Superior temporal gyrus (tissue), 1 donor: ENCODE results near the gene GATA6.
"Not testable (repeated sequence)": the region's sequence is repeated elsewhere in the genome, so short reads cannot be mapped to it uniquely, and the experiment has no call there.

ENCODE experiments used
- DNase-seq: peaks from one replicate; pipeline ENCODE4 v3.0.0-alpha.2; 2016; ENCODE audit errors: extremely low spot score

GATA6 gene

GRCh38 chr18:22182884-22183697 lies 13.7 kb downstream of the GATA6 start:
- DNase-seq: no peak

- DNase-seq: no peak
Observed at GRCh38 chr18:22183698-22184170, 14.3 kb downstream of the GATA6 start.

DNA sequence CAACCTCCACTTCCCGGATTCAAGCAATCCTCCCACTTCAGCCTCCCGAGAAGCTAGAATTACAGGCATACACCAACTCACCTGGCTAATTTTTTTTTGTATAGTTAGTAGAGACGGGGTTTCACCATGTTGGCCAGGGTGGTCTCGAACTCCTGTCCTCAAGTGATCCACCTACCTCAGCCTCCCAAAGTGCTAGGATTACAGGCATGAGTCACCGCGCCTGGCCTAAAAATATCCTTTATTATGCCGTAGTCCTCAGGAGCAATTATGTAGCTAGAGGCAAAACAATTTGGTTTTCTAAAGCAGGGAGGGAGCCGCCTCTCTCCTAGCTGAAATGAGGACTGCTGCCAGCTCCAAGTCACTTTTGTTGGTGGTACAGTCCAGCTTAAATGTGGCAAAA lies 15.2 kb downstream of the GATA6 start:
- not testable (repeated sequence) for DNase-seq

- DNase-seq: no peak
Observed at GRCh38 chr18:22185273-22185672, 15.9 kb downstream of the GATA6 start.

DNA sequence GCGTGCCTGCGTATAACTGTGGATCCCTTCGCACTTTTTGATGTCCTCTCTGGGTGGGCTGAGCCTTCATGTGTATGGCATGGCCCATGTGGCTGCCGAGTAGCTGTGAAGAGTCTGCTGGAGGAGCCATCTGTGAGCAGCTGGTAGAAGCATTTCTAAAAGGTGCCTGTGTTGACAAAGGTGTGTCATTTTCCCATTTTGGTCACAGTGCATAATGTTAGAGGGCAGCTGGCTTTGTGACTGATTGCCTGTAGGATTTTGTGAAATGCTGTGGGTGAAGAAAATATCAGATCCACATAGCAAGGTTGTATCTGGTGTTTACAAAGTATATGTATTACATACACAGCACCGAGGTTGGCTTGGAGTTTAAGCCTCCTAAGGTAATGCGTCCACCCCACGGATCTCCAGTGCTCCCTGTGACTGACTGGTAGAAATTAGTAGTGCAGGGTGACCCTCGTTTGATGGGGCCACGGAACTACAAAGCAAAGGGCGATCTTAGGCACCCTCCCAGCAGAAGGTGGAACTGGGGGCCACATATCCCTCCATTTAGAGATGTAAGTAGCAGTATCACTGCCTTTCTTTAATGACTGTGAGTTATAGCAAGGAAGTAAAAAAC lies 16.5 kb downstream of the GATA6 start:
- no peak for DNase-seq

- no peak for DNase-seq
Observed at GRCh38 chr18:22186484-22186971, 17.1 kb downstream of the GATA6 start.

- no peak for DNase-seq
Observed at GRCh38 chr18:22188559-22189267, 19.3 kb downstream of the GATA6 start.

DNA sequence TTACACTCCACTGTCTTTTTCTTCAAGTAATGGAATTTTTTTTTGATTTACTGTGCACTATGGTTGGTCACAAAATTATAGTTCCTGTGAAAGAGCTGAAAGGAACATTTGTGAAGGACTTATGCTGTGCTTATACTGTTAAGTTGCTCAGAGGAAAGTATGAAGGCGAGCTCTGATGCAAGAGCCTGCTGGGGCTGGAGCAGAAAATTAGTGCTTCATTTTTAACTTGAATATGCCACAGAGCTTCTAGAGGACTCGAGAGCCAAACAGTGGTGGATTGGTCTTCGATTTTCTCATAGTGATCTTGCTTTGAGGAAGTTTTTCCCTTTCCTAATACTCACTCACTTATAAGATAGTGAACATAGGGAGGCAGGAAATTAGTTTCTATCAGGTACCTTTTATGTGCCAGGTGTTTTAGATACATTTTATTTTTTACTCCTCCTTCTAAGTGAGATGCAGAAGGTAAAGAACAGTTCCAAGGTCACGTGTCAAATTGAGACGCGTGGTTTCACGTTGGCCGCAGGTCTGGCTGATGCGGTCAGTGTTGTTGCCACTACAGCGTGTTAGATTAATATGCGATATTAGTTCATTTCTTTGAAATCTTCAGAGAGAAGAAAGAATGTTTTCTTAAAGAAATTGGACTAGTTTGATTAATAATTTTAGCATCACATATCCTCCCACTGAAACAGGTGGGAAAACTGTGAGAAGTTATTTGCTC lies 20.2 kb downstream of the GATA6 start:
- no peak for DNase-seq

DNA sequence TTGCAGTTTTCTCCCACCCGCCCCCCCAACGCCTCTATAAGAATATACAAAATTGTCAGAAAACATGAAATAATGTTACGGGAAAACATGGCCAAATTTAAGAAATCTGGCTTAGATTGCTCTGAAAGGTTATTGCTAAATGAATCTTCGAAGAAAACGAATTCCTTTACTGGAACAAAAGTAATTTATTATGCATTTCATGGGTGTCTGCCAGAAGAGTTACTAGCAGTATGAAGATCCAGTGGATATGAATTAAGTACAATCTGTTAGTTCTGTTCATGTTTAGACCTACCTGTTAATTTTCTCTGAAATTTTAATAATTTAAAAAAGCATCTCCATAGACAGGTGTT lies 21.9 kb downstream of the GATA6 start:
- no peak for DNase-seq

- no peak for DNase-seq
Observed at GRCh38 chr18:22191923-22192322, 22.5 kb downstream of the GATA6 start.

DNA sequence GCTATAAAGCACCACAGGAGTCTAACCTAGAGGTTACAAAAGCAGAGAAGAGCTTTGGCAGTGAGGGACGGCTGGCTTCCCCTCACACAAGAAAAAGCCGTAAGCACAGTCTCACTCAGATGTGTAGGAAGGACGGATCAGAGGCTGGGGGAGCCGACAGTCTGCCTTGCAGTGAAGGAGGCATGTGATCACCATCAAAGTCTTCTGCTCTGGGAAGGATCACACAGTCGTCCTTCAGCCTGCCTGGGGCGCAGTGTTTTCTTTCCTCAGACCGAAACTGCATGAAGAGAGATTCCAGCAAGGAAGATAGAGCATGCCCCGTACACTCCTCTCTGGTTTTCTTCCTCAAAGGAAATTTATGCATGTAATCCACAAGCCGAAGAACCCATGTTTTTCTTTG lies 24.1 kb downstream of the GATA6 start:
- DNase-seq: no peak

DNA sequence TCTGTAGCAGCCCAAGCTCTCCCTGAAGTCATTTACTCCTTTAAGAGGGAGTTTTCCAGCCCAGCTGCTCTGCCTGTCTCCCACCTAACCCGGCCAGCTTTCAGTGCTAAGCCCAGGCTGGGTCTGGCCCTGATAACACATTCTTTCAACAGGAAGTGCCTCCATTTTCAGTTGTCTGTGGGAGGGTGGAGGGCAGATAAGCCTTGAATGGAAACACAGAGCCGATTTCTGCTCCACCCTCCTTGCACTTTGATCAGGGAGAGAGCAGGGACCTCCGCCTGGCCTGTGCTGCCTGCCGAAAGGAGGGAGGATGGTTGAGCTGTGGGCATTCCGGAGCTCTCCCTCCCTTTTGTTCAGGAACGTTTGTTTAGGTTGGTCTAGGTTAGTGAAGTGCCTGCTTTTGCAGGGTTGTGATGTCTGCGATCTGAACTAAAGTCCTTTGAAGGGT lies 24.8 kb downstream of the GATA6 start:
- DNase-seq: no peak

DNA sequence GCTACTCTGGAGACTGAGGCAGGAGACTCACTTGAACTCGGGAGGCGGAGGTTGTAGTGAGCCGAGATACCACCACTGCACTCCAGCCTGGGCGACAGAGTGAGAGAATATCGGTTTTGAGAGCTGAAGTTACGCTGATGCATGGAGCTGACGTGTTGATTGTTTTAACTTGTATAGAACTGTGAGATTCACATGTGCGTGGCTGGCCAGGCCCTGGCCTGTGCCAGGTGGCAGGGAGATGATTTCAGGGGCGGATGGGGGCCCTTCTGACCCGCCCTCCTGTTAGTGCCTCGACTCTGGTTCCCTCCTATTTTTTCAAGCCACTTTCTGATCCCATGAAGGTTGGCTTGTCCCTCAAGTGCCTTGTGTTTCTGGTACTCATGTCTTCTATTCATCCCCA lies 25.7 kb downstream of the GATA6 start:
- no peak for DNase-seq

- DNase-seq: not testable (repeated sequence)
Observed at GRCh38 chr18:22196943-22197342, 27.6 kb downstream of the GATA6 start.

DNA sequence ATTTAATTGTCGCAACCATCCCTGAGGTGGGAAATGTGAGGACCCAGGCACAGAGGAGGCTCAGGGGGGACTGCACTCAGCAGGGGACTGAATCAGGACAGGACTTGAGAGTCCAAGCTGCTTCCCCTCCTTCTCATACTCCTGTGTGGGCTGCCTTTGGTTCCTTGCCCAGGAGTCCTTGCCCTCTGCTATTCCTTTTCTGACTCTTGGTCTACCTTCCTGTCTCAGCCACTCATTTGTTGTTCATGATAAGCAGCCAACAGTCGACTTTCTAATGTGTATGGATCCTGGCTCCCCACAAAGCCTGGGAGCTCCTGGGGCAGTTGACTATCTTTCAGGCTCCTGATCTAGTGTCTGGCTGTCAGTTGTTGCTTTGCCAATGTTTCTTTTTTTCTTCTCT lies 28.3 kb downstream of the GATA6 start:
- DNase-seq: no peak

DNA sequence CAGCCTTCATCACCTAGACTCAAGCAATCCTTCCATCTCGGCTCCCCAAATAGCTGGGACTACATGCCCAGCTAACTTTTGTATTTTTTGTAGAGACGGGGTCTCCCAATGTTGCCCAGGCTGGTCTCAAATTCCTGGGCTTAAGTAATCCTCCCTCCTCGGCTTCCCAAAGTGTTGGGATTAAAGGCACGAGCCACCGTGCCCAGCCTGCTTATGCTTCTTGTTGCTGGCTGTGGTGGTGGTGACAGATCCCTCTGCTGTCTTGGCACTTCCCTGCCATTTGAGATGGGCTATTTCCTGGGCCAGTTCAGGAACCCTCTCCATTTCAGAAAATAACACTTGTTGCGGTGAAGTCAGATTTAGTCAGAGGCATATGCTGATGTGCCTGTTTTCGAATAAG lies 28.8 kb downstream of the GATA6 start:
- no peak for DNase-seq

DNA sequence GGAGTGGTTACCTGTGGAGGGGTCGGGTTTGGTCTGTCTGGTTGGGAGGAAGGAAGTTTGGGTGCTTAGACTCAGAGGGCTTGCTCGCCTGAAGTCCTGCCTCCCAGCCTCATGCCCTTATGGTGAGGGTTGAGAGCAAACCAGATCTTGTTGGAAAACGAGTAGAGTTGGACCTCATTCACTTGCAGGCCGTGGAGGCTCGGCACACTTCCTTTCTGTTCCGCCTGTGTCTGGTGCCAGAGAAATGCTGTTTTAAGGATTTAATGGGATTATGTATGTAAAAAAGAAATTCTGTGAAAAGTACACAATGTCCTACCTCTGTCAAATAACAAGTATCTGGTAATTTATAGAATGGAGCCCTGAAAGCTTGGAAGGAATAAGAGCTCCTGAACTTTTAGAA lies 29.6 kb downstream of the GATA6 start:
- no peak for DNase-seq

DNA sequence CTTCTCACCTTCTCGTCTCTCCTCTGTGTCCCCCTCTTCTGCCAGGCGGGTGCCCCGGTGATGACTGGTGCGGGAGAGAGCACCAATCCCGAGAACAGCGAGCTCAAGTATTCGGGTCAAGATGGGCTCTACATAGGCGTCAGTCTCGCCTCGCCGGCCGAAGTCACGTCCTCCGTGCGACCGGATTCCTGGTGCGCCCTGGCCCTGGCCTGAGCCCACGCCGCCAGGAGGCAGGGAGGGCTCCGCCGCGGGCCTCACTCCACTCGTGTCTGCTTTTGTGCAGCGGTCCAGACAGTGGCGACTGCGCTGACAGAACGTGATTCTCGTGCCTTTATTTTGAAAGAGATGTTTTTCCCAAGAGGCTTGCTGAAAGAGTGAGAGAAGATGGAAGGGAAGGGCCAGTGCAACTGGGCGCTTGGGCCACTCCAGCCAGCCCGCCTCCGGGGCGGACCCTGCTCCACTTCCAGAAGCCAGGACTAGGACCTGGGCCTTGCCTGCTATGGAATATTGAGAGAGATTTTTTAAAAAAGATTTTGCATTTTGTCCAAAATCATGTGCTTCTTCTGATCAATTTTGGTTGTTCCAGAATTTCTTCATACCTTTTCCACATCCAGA lies 31.3 kb downstream of the GATA6 start:
- no peak for DNase-seq

DNA sequence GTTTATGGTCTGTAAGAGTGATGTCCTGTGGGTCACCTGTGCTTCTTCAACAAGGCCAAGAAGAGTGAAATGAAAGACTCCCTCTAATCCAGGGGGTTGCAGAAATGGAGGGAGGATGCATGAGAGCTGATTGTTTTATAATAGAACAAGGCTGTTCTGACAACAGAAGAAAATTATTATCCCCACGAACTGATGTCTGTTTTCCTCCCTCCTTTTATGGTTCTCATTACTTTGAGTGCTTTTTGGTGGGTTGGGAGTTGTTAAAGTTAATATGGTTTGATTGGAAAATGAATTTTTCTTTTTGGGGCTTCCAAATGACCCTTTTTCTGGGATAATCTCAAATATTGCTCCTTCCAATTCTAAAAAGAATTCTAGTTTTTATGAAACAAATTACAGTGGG lies 33.6 kb downstream of the GATA6 start:
- no peak for DNase-seq

- no peak for DNase-seq
Observed at GRCh38 chr18:22203536-22204213, 34.3 kb downstream of the GATA6 start.

- DNase-seq: no peak
Observed at GRCh38 chr18:22204214-22204536, 34.8 kb downstream of the GATA6 start.
